ENCODE results near the gene PPP2R3C.

- TF ChIP-seq CTCF (conservative IDR thresholded peaks at IDR 0.05) (no peak), EZH2 (IDR thresholded peaks at IDR 0.05; ENCODE audit: low read depth) (no peak)
Observed at GRCh38 chr14:35046048-35046750, 75.6 kb downstream of the PPP2R3C start, which contains the start of gene FAM177A1.

Measured in PC-9 (cell line).